ENCODE data around the gene PACS1. TPM values are rescaled to one million over a fixed set of nuclear protein-coding genes. Genes with fewer than 3 reads are reported as not detected.

The PACS1 gene
- 40.8 and 50.6 TPM in 2 replicates for total RNA-seq

DNA sequence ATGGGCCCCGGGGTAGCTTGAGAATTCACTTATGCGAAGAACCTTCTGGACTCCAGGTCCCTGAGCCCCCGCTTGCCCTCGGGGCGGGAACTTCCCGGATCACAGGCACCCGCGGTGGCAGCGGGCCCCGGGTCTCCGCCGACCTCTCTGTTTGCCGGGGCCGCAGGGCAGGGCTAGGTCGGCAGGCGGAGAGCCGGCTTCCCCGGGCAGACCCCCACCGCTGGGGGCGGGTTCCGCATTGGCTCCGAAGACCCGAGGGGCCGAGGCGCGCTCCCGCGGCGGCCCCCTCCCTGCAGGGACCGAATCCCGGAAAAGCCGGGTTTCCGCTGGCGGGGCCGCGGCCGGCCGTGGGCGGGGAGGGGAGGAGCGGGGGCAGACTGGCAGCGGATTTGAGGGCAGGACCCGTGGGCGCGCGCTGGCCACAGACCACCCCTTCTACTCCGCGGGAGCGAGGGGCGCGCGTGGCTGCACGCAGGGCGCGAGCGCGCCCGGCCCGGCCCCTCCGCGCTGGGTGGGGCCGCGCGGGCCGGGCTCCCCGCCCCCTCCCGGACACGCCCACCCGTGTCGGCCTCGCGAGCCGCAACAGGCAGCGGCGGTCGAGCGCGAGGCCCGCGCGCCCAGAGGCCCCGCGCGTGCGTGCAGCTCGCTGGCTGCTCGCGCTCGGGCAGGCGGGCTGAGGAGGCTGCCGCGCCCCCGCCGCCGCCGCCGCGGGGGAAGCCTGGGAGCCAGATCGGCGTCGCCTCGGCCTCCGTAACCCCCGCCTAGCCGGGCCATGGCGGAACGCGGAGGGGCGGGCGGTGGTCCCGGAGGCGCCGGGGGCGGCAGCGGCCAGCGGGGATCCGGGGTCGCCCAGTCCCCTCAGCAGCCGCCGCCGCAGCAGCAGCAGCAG is at the start of gene PACS1:
Gene PACS1 (plus strand): TSS at position 558 of the 889 bp plus-strand sequence. CDS start 215 bp downstream, at position 773.

DNA sequence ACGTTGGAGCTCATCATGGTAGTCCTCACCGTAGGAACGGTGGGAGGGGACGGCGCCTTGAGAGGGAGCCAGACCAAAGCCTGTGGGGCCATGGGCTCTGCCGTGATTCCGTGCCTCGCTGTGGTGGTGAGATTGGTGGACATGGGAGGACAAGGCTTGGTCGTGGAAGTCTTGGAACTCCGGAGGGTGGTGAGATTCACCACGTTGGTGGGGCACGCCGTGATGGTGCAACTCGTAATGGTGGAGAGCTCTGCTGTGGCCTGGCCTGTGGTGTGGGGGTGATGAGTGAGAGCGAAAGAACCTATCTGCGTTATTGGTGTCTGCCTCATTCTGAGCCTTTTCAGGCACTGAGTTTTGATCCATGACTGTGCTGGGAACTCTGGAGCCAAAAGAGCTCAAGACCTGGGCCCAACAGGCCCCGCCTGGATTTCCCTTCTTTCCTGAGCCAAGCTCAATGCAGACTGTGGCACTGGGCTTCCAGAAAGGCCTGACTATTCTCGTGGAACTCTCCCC is 44.0 kb upstream of the PACS1 start, which contains the start of gene CATSPER1:
Gene CATSPER1 (minus strand): TSS at position 463 of the 513 bp plus-strand sequence. CDS start 100 bp downstream, at position 363.

DNA sequence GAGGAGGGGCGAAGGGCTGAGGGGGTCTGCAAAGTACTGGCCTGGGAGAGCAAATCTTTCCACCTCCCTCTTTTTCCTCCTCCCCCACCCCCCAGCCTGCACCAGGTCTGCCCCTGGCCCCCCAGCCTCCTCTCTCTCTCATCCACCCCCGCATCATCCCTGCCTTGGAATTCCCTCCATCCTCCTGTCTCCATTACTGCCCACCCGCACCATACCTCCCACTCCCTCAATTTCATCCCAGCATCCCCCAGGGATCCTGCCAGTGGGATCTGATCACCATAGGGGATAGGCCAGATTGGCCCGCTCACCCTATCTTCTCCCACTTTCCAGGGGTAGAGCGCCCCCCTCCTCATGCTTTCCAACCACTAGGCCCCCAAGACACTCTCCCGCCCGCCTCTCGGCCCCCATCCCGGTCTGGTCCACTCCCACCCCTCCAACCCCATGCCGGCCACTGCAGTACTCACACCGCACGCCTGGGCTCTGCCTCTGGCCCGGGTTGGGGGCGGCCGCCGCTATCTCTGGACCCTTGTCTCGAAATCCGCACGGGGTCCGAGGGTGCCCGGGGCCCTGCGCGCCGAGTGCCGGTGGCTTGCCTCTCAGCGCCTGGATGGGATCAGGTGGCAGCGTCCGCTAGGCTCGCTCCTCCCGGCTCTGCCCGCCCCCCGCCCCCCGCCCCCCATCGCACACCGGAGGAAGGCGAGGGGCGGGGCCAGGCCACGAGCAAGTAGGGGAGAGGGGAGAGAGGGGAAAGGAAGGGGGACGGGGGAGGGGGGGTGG is 21.3 kb upstream of the PACS1 start, which contains the start of gene GAL3ST3:
Gene GAL3ST3 (minus strand): TSS at position 615 of the 777 bp plus-strand sequence. CDS start 3,746 bp downstream, outside the sequence.

DNA sequence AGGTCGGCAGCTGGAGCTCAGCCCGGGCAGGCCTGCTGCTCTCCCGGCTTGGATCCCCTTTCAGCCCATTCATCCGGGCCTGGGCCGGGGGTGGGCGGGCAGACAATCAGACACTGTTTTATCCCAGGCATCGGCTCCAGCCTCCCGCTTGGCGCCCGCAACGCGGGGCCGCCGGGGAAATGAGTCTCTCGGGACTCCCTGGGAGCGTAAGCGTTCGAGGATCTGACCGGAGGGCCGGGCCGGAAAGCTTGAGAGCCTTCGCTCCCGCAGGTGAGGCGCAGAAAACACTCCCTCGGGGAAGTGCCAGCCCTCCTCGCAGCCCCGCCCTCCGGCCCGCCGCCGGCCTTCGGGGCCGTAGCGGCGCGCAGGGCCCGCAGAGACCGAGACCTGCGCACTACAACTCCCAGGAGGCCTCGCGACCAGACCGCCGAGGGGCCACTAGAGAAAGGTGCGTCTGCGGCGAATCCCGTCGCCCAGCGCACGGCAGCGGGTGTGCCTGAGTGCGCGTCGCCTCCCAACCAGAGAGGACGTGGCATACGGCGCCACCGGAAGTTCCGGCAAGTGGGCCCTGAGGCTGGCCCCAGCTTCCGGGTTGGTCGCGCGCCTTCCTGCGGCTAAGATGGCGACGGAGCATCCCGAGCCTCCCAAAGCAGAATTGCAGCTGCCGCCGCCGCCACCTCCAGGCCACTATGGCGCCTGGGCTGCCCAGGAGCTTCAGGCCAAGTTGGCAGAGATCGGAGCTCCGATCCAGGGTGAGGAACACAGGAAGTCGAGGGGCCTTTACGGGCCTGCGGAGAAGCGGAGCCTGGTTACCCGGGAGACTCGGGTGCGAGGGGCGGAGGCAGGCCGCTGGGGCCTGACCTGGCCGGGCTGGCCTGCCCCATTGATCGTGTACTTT is 18.1 kb upstream of the PACS1 start, which contains the start of gene SF3B2:
Gene SF3B2 (plus strand): TSS at position 599 of the 898 bp plus-strand sequence. CDS start 21 bp downstream, at position 620.

DNA sequence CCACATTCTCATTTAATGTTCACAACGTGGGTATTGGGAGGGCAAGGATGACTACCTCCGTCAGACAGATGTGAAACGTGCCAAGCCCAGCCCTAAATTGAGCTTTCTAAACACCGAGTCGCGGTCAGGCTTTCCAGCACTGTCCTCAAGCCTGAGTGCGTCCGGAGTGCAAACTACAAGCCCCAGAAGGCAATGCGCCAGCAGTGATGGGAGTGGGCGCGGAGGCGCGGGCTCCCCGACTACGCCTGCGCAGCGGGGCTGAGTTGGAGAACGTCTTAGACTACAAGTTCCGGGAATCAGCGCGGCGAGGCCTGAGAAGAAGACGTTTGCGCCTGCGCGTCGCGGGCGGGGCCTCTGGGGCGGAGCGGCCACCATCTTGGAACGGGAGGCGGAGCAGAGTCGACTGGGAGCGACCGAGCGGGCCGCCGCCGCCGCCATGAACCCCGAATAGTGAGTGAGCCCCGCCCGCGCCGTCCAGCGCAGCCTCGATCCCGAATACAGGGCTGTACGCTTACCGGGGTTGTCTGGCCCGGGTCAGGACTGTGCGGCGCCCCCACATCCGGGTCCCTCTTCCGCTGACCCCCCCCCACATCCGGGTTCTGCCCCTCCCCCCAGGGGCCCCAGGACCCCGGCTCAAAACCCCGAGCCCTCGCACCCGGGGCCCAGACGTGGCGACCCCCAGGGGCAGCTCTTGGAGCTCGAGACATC is 198.3 kb downstream of the PACS1 start, which contains the start of gene RAB1B:
Gene RAB1B (plus strand): TSS at position 396 of the 708 bp plus-strand sequence. CDS start 41 bp downstream, at position 437.

DNA sequence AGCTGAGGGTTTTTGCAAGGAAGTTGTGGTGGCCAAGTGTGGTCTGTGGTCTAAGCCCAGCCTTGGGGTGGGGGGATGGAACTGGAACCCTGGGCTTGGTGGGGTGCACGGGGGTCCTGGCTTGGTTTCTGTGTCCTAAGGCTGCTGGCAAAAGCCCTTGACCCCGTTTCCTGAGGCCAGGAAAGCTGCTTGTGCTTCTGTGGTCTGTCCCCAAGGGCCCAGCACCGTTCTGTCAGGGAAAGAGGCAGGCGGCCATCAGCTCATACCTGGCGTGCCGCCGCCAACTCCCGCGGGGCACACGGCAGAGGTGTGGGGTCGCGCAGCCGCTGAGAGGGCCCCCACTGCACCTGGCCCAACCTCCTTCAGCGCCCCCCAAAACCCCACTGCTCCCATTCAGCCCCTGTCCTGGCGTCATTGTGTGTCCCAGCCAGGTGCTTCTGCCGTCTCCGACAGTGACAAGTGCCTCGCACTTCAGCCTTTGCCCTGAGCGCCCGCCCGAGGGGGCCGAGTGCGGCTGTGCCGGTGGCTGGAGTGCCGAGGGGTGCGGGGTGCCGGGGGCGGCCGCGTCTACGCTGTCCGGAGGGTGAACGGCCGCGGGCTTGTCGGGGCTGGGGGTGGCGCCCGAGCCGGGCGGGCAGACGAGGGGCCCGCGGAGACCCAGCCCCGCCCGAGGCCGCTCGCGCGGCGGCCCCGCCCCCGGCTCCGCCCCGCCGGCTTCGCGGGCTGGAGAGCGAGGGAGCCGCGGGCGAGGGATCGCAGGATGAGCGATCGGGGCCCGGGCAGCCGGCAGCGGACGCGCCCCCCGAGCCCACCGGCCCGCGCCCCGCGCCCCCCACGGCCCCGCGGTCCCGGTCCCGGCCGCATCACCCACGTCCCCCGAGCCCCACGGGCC is 207.6 kb downstream of the PACS1 start, which contains the start of gene CNIH2:
Gene CNIH2 (plus strand): TSS at position 705 of the 892 bp plus-strand sequence. CDS start 282 bp downstream, outside the sequence.

DNA sequence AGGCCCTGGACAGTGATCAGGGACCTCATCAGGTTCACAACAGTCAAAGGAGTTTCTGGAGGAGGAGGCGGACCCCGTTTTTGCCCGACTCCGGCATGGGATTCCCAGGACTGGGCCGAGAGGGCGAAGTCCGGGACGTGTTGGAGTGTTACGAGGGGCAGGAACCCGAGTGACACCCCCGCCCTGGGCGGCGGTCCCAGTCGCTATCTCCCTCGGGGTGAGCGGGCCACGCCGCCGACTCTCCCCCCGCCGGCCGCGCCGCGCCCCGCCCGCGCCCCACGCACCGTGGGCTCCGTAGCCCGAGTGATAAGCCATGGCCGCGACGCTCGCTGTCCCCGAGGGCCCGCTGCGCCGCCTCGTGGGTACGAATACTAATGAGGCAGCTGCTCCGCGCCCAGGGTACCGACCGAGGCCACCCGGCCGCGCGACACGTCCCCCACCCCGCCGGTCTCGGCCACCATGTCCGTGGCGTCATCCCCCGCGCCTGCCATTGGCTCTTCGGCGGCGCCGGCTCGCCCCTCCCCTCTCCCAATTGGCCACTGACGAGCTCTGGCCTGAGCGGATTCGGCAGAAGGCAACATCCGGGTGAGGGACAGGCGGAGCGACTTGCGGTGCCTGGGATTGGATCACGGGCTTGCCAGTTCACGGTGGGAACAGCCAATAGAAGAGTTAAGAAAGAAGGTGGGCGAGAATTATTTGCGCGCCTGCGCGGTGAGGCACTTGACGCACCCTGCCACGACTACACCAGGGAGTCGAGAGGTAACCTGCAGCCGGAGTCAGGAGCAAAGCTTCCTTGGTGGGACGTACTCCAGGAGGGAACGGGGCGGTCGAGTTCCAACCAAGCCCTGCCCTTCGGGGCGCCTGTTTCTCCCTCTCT is 218.8 kb downstream of the PACS1 start, which contains the start of gene YIF1A:
Gene YIF1A (minus strand): TSS at position 473 of the 877 bp plus-strand sequence. CDS start 158 bp downstream, at position 315.

DNA sequence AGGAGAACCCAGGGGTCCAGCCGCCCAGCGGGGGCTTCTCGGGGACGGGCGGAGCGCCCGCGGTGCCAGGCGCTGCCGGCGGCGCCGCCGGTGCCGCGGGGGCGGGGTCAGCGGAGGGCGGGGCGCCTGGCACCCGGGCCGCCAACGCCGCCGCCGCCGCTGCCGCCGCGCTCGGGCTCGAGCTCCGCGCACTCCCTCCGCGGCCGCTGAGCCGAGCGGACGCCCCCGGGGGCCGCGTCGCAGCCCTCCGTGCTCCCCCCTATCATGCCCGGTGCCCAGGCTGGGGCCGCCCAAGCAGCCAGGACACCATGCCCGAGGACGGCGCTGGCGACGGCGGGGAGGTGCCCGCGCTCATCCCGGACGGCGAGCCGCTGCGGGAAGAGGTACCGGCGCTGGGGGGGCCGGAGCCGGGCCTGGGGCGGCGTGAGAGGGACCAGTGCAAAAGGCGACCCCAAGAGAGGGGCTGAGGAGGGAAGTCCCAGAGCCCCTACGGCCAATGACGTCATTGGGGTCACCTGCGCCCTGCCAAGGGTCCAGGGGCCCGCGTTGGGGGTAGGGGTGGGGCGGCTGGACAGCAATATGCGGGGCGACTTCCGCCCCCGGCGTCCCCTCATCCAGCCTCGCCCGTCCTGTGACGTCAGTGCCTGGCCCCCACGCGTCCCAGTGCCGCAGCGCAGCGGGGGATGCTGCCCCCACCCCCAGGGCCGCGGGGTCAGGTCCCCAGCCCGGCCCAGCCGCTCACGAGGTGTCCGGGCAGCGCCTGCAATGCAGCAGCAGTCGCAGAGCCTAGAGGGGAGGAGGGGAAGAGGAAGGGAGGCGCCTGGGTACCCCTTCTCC is 221.9 kb downstream of the PACS1 start, which contains the start of gene TMEM151A:
Gene TMEM151A (plus strand): TSS at position 189 of the 837 bp plus-strand sequence. CDS start 120 bp downstream, at position 309.

Other genes starting within 250 kb of the PACS1 start
- gene SNX32, start 236.3 kb upstream of the PACS1 start, total RNA-seq: 1.1 and 5.5 TPM in 2 replicates
- gene CFL1, start 212.1 kb upstream of the PACS1 start, total RNA-seq: 397 and 949 TPM in 2 replicates
- 42.0 and 54.2 TPM in 2 replicates for gene MUS81, start 209.8 kb upstream of the PACS1 start, total RNA-seq
- 39.4 and 68.7 TPM in 2 replicates for gene EFEMP2, start 197.5 kb upstream of the PACS1 start, total RNA-seq
- 0.79 TPM in 1 of 2 replicates, not detected in the other for gene CTSW, start 190.4 kb upstream of the PACS1 start, total RNA-seq
- gene FIBP, start 181.8 kb upstream of the PACS1 start, total RNA-seq: 110 and 165 TPM in 2 replicates
- 23.2 and 30.0 TPM in 2 replicates for gene CCDC85B, start 179.6 kb upstream of the PACS1 start, total RNA-seq
- gene FOSL1, start 169.9 kb upstream of the PACS1 start, total RNA-seq: 1.1 and 1.2 TPM in 2 replicates
- 24.3 and 35.7 TPM in 2 replicates for gene C11orf68, start 151.2 kb upstream of the PACS1 start, total RNA-seq
- 63.6 and 81.4 TPM in 2 replicates for gene DRAP1, start 150.8 kb upstream of the PACS1 start, total RNA-seq
- gene TSGA10IP, start 124.8 kb upstream of the PACS1 start, total RNA-seq: not detected in 2 replicates
- 33.4 and 37.7 TPM in 2 replicates for gene SART1, start 108.5 kb upstream of the PACS1 start, total RNA-seq
- 29.8 and 40.0 TPM in 2 replicates for gene EIF1AD, start 68.1 kb upstream of the PACS1 start, total RNA-seq
- gene BANF1, start 67.8 kb upstream of the PACS1 start, total RNA-seq: 23.2 and 37.5 TPM in 2 replicates
- 39.3 and 66.6 TPM in 2 replicates for gene CST6, start 58.3 kb upstream of the PACS1 start, total RNA-seq
- gene CATSPER1, start 43.8 kb upstream of the PACS1 start, total RNA-seq: under 0.01 and 0.54 TPM in 2 replicates
- gene GAL3ST3, start 21.1 kb upstream of the PACS1 start, total RNA-seq: not detected in 2 replicates
- gene SF3B2, start 17.9 kb upstream of the PACS1 start, total RNA-seq: 138 and 219 TPM in 2 replicates
- 23.4 and 25.1 TPM in 2 replicates for gene KLC2, start 187.4 kb downstream of the PACS1 start, total RNA-seq
- gene RAB1B, start 198.4 kb downstream of the PACS1 start, total RNA-seq: 75.4 and 129 TPM in 2 replicates
- gene CNIH2, start 207.9 kb downstream of the PACS1 start, total RNA-seq: 0.87 and 2.4 TPM in 2 replicates
- 180 and 245 TPM in 2 replicates for gene YIF1A, start 218.9 kb downstream of the PACS1 start, total RNA-seq
- under 0.01 TPM in 1 of 2 replicates, not detected in the other for gene TMEM151A, start 221.6 kb downstream of the PACS1 start, total RNA-seq
- gene CD248, start 246.8 kb downstream of the PACS1 start, total RNA-seq: 53.7 and 73.0 TPM in 2 replicates